Measurements from ENCODE around the gene TCOF1. TPM values are rescaled to one million over a fixed set of nuclear protein-coding genes. Genes with fewer than 3 reads are reported as not detected.

TCOF1 gene
- polyA plus RNA-seq, 4 donors, result 20.0 to 43.8 (median 33.1) TPM

- DNase-seq (ENCODE audit: low read depth in 4 of 4, low spot score in 3 of 4), result no peak
Measured at GRCh38 chr5:150389531-150390266, 32.2 kb downstream of the TCOF1 start.

GRCh38 chr5:150391064-150391834 is 33.8 kb downstream of the TCOF1 start:
- no peak for DNase-seq (ENCODE audit: low read depth in 4 of 4, low spot score in 3 of 4)

- DNase-seq (ENCODE audit: low read depth in 4 of 4, low spot score in 3 of 4), result no peak
Measured at GRCh38 chr5:150391986-150392385, 34.5 kb downstream of the TCOF1 start.

- no peak for DNase-seq (ENCODE audit: low read depth in 4 of 4, low spot score in 3 of 4)
Measured at GRCh38 chr5:150392680-150393079, 35.2 kb downstream of the TCOF1 start.

- DNase-seq (ENCODE audit: low read depth in 4 of 4, low spot score in 3 of 4), result no peak
Measured at GRCh38 chr5:150393096-150393645, 35.7 kb downstream of the TCOF1 start.

GRCh38 chr5:150394131-150394530 is 36.6 kb downstream of the TCOF1 start:
- no peak for DNase-seq (ENCODE audit: low read depth in 4 of 4, low spot score in 3 of 4)

- no peak for DNase-seq (ENCODE audit: low read depth in 4 of 4, low spot score in 3 of 4)
Measured at GRCh38 chr5:150394912-150395687, 37.6 kb downstream of the TCOF1 start.

GRCh38 chr5:150395688-150395975 is 38.1 kb downstream of the TCOF1 start:
- DNase-seq (ENCODE audit: low read depth in 4 of 4, low spot score in 3 of 4), result no peak

GRCh38 chr5:150396267-150396666 is 38.8 kb downstream of the TCOF1 start:
- no peak for DNase-seq (ENCODE audit: low read depth in 4 of 4, low spot score in 3 of 4)

- DNase-seq (ENCODE audit: low read depth in 4 of 4, low spot score in 3 of 4), result no peak
Measured at GRCh38 chr5:150397146-150397781, 39.8 kb downstream of the TCOF1 start.

- DNase-seq (ENCODE audit: low read depth in 4 of 4, low spot score in 3 of 4), result no peak
Measured at GRCh38 chr5:150397782-150398721, 40.6 kb downstream of the TCOF1 start.

GRCh38 chr5:150398722-150399523 is 41.4 kb downstream of the TCOF1 start:
- DNase-seq (ENCODE audit: low read depth in 4 of 4, low spot score in 3 of 4), result no peak

GRCh38 chr5:150399524-150400211 is 42.2 kb downstream of the TCOF1 start:
- no peak for DNase-seq (ENCODE audit: low read depth in 4 of 4, low spot score in 3 of 4)

GRCh38 chr5:150400316-150401075 is 43.0 kb downstream of the TCOF1 start:
- no peak for DNase-seq (ENCODE audit: low read depth in 4 of 4, low spot score in 3 of 4)

GRCh38 chr5:150401076-150401375 is 43.5 kb downstream of the TCOF1 start:
- DNase-seq (ENCODE audit: low read depth in 4 of 4, low spot score in 3 of 4), result no peak

GRCh38 chr5:150401376-150402228 is 44.1 kb downstream of the TCOF1 start:
- no peak for DNase-seq (ENCODE audit: low read depth in 4 of 4, low spot score in 3 of 4)
